WTC11 (cell line): ENCODE data around the gene ARL5B. TPM values are rescaled to one million over a fixed set of nuclear protein-coding genes. Genes with fewer than 3 reads are reported as not detected.

Experiments used
- ATAC-seq: fragments of 200-7000 bp; cut with Tn5 transposase; 2 replicates; pipeline ENCODE4 v1.10.0; 2021; ENCODE audit warnings: mild to moderate bottlenecking, moderate library complexity
- CTCF ChIA-PET: fragments of 300-600 bp; sonication (Branson Sonifier 250); formaldehyde crosslinking; loops from one replicate; lab custom pipeline; 2021; ENCODE audit warnings: antibody characterized with exemption; lab: Charles Lee
- POLR2A ChIA-PET: fragments of 350-600 bp; sonication (Branson Sonifier 250); formaldehyde crosslinking; loops from one replicate; lab custom pipeline; 2021; ENCODE audit warnings: antibody characterized with exemption; lab: Charles Lee
- DNase-seq: peaks from one replicate; pipeline ENCODE4 v3.0.0; 2021; ENCODE audit warnings: low spot score
- H3K27ac Mint-ChIP-seq: 2 replicates; pipeline ENCODE4 v1.8.0; 2021; ENCODE audit warnings: mixed read lengths
- H3K27me3 Mint-ChIP-seq: 2 replicates; pipeline ENCODE4 v1.8.0; 2021; ENCODE audit warnings: low read depth, mild to moderate bottlenecking, moderate library complexity, mixed read lengths
- H3K36me3 Mint-ChIP-seq: 2 replicates; pipeline ENCODE4 v1.8.0; 2021; ENCODE audit warnings: mixed read lengths
- H3K4me1 Mint-ChIP-seq: 2 replicates; pipeline ENCODE4 v1.8.0; 2022; ENCODE audit warnings: mixed read lengths
- H3K4me3 Mint-ChIP-seq: 2 replicates; pipeline ENCODE4 v1.8.0; 2021; ENCODE audit warnings: mild to moderate bottlenecking, moderate library complexity, mixed read lengths
- H3K9me3 Mint-ChIP-seq: 2 replicates; pipeline ENCODE4 v1.8.0; 2021; ENCODE audit warnings: mixed read lengths
- ATF2 ChIP-seq: sonication (generic); formaldehyde crosslinking; IDR thresholded peaks from 2 replicates; pipeline ENCODE4 v1.8.1; 2022; ENCODE audit warnings: low read depth, missing genetic modification reagents, borderline replicate concordance
- ATF3 ChIP-seq: sonication (generic); formaldehyde crosslinking; conservative IDR thresholded peaks from 2 replicates; pipeline ENCODE4 v1.8.1; 2022; ENCODE audit warnings: mild to moderate bottlenecking, missing genetic modification reagents
- ATF6 ChIP-seq: sonication (generic); formaldehyde crosslinking; IDR thresholded peaks from 2 replicates; pipeline ENCODE4 v1.8.1; 2023; ENCODE audit warnings: mild to moderate bottlenecking, missing genetic modification reagents
- CTCF ChIP-seq: fragments of 200-600 bp; IDR thresholded peaks from 2 replicates; pipeline ENCODE4 v1.8.0; 2022; ENCODE audit warnings: antibody characterized with exemption
- EMX1 ChIP-seq: fragments of 250-450 bp; sonication (Bioruptor Pico); IDR thresholded peaks from 2 replicates; pipeline ENCODE4 v1.8.0; 2021; ENCODE audit warnings: mild to moderate bottlenecking
- ETV6 ChIP-seq: sonication (generic); formaldehyde crosslinking; IDR thresholded peaks from 2 replicates; pipeline ENCODE4 v1.8.1; 2022; ENCODE audit warnings: mild to moderate bottlenecking, missing genetic modification reagents
- HMGXB4 ChIP-seq: sonication (generic); formaldehyde crosslinking; IDR thresholded peaks from 2 replicates; pipeline ENCODE4 v1.8.1; 2023; ENCODE audit warnings: mild to moderate bottlenecking, moderate library complexity, missing genetic modification reagents
- JAZF1 ChIP-seq: fragments of 250-450 bp; sonication (Bioruptor Pico); IDR thresholded peaks from 2 replicates; pipeline ENCODE4 v1.9.0; 2021; ENCODE audit warnings: moderate library complexity, mild to moderate bottlenecking, inconsistent platforms
- MXD4 ChIP-seq: fragments of 250-450 bp; sonication (Bioruptor Pico); IDR thresholded peaks from 2 replicates; pipeline ENCODE4 v1.8.0; 2021; ENCODE audit warnings: mild to moderate bottlenecking, moderate library complexity, borderline replicate concordance
- NR2C2 ChIP-seq: sonication (generic); formaldehyde crosslinking; IDR thresholded peaks from 2 replicates; pipeline ENCODE4 v1.8.0; 2022; ENCODE audit warnings: mild to moderate bottlenecking, missing genetic modification reagents
- OVOL2 ChIP-seq: fragments of 250-450 bp; sonication (Bioruptor Pico); IDR thresholded peaks from 2 replicates; pipeline ENCODE4 v1.9.0; 2021; ENCODE audit warnings: mild to moderate bottlenecking, borderline replicate concordance
- TCF7 ChIP-seq: sonication (generic); formaldehyde crosslinking; IDR thresholded peaks from 2 replicates; pipeline ENCODE4 v1.8.0; 2022; ENCODE audit warnings: mild to moderate bottlenecking, low read depth, missing genetic modification reagents, moderate library complexity
- ZNF416 ChIP-seq: fragments of 250-450 bp; sonication (Bioruptor Pico); IDR thresholded peaks from 2 replicates; pipeline ENCODE4 v1.9.0; 2021; ENCODE audit warnings: mild to moderate bottlenecking, inconsistent platforms
- ZNF423 ChIP-seq: fragments of 250-450 bp; sonication (Bioruptor Pico); IDR thresholded peaks from 2 replicates; pipeline ENCODE4 v2.1.2; 2022; ENCODE audit warnings: mild to moderate bottlenecking, moderate library complexity
- ZNF425 ChIP-seq: fragments of 250-450 bp; sonication (Bioruptor Pico); conservative IDR thresholded peaks from 2 replicates; pipeline ENCODE4 v1.9.0; 2021; ENCODE audit warnings: mild to moderate bottlenecking
- ZNF512 ChIP-seq: sonication (generic); formaldehyde crosslinking; IDR thresholded peaks from 2 replicates; pipeline ENCODE4 v1.8.1; 2022; ENCODE audit warnings: missing genetic modification reagents, borderline replicate concordance
- total RNA-seq: library from RNA; stranded (reverse); gene quantifications from 3 replicates; pipeline ENCODE4 v1.2.3, GENCODE V29; 2021

ARL5B gene
- total RNA-seq, 1 experiment from 2014 or later = 44.1 TPM

GRCh38 chr10:18710201-18710653 is 51.0 kb downstream of the ARL5B start (continued):
- TF ChIP-seq ATF2 (CRISPR knock-in tag) (no peak), EMX1 (CRISPR knock-in tag) (no peak), ZNF423 (CRISPR knock-in tag) (no peak)

- ChIA-PET POLR2A (no interaction called here), CTCF (no interaction called here)
- Mint-ChIP-seq H3K4me1 (peaks cover 7% of the 10 kb centered on the region; the same call in 1 of the 2 replicates), H3K27ac (no peak overlapping the region), H3K9me3 (no peaks in the 10 kb centered on the region), H3K36me3 (no peaks in the 10 kb centered on the region), H3K27me3 (no peaks in the 10 kb centered on the region), H3K4me3 (no peak overlapping the region)
- no peak for TF ChIP-seq OVOL2 (CRISPR knock-in tag)
- TF ChIP-seq CTCF = no peak
- no peak for TF ChIP-seq JAZF1 (CRISPR knock-in tag)
- no peak for TF ChIP-seq ZNF425 (CRISPR knock-in tag)
- no peak for TF ChIP-seq ATF3
- no peak for TF ChIP-seq ZNF423 (CRISPR knock-in tag)
- TF ChIP-seq ETV6 (CRISPR knock-in tag) = no peak
- no peak for TF ChIP-seq ZNF512 (CRISPR knock-in tag)
- TF ChIP-seq MXD4 (CRISPR knock-in tag) = no peak
- TF ChIP-seq TCF7 = no peak
- no peak for TF ChIP-seq NR2C2 (CRISPR knock-in tag)
- TF ChIP-seq ZNF416 (CRISPR knock-in tag) = no peak
- TF ChIP-seq HMGXB4 = no peak
- TF ChIP-seq ATF6 = no peak
- ATAC-seq (no peak), DNase-seq (no peak)
Measured at GRCh38 chr10:18713077-18713476, 53.8 kb downstream of the ARL5B start.
